Liver (tissue), 9 donors: ENCODE data around the gene CEPT1. TPM values are rescaled to one million over a fixed set of nuclear protein-coding genes. Genes with fewer than 3 reads are reported as not detected.
"Not testable (repeated sequence)": the region's sequence is repeated elsewhere in the genome, so short reads cannot be mapped to it uniquely, and the experiment has no call there.

Source experiments
- DNase-seq: peaks from one replicate; pipeline ENCODE4 v3.0.0-alpha.2; 2017; ENCODE audit warnings: low spot score
- H3K27ac ChIP-seq, 2 donors: one replicate each; pipeline ENCODE4 v1.7.0; 2013; ENCODE audit warnings: inconsistent platforms in 2 of 2, low read length in 2 of 2, control low read depth in 1 of 2, low read depth in 1 of 2, mild to moderate bottlenecking in 1 of 2
- H3K27me3 ChIP-seq, 4 donors: one replicate each; pipeline versions ENCODE4 v1.6.1 to v1.7.0; 2013; ENCODE audit warnings: low read length in 3 of 4, inconsistent platforms in 1 of 4, mild to moderate bottlenecking in 1 of 4, moderate library complexity in 1 of 4; ENCODE audit not compliant: control insufficient read depth in 4 of 4, insufficient read depth in 4 of 4
- H3K36me3 ChIP-seq, 4 donors: one replicate each; pipeline versions ENCODE4 v1.6.1 to v1.7.0; 2013; ENCODE audit warnings: low read length in 3 of 4, mild to moderate bottlenecking in 3 of 4, low read depth in 1 of 4, moderate library complexity in 1 of 4; ENCODE audit not compliant: control insufficient read depth in 4 of 4, insufficient read depth in 3 of 4
- H3K4me1 ChIP-seq, 4 donors: one replicate each; pipeline versions ENCODE4 v1.6.1 to v1.7.0; 2013; ENCODE audit warnings: low read length in 3 of 4, mild to moderate bottlenecking in 3 of 4, moderate library complexity in 1 of 4; ENCODE audit not compliant: control insufficient read depth in 4 of 4, insufficient read depth in 4 of 4
- H3K4me3 ChIP-seq, 3 donors: one replicate each; pipeline versions ENCODE4 v1.6.1 to v1.7.0; 2013; ENCODE audit warnings: low read length in 3 of 3, control low read depth in 1 of 3, low read depth in 1 of 3, mild to moderate bottlenecking in 1 of 3
- H3K9ac ChIP-seq, 2 donors: one replicate each; pipeline ENCODE4 v1.7.0; 2013; ENCODE audit warnings: low read length in 2 of 2, mild to moderate bottlenecking in 2 of 2, moderate library complexity in 2 of 2, control low read depth in 1 of 2, low read depth in 1 of 2
- H3K9me3 ChIP-seq, 4 donors: one replicate each; pipeline versions ENCODE4 v1.6.1 to v1.7.0; 2013; ENCODE audit warnings: low read length in 3 of 4; ENCODE audit not compliant: control insufficient read depth in 4 of 4
- FOXA1 ChIP-seq: IDR thresholded peaks from 2 replicates; pipeline ENCODE4 v1.6.1; 2016; ENCODE audit warnings: antibody characterized with exemption
- GABPA ChIP-seq, 2 donors: IDR thresholded peaks in 1 of 2; conservative IDR thresholded peaks in 1 of 2; 2 replicates each; pipeline ENCODE4 v1.6.1; 2016; ENCODE audit warnings: antibody characterized with exemption in 2 of 2, mild to moderate bottlenecking in 1 of 2, moderate library complexity in 1 of 2
- HNF4A ChIP-seq, 2 donors: conservative IDR thresholded peaks; 2 replicates each; pipeline ENCODE4 v1.6.1; 2016; ENCODE audit warnings: antibody characterized with exemption in 2 of 2, mild to moderate bottlenecking in 2 of 2
- NR2F2 ChIP-seq: IDR thresholded peaks from 2 replicates; pipeline ENCODE4 v1.6.1; 2016; ENCODE audit warnings: antibody characterized with exemption
- RAD21 ChIP-seq, 2 donors: IDR thresholded peaks; 2 replicates each; pipeline ENCODE4 v1.6.1; 2016; ENCODE audit warnings: antibody characterized with exemption in 2 of 2, mild to moderate bottlenecking in 2 of 2
- RXRA ChIP-seq, 2 donors: IDR thresholded peaks; 2 replicates each; pipeline ENCODE4 v1.6.1; 2017 to 2018; ENCODE audit warnings: antibody characterized with exemption in 2 of 2, mild to moderate bottlenecking in 1 of 2
- SP1 ChIP-seq: IDR thresholded peaks from 2 replicates; pipeline ENCODE4 v1.6.1; 2018; ENCODE audit warnings: antibody characterized with exemption, mild to moderate bottlenecking
- TAF1 ChIP-seq: conservative IDR thresholded peaks from 2 replicates; pipeline ENCODE4 v1.6.1; 2016; ENCODE audit warnings: antibody characterized with exemption, mild to moderate bottlenecking
- YY1 ChIP-seq: IDR thresholded peaks from 2 replicates; pipeline ENCODE4 v1.6.1; 2016; ENCODE audit warnings: antibody characterized with exemption, mild to moderate bottlenecking
- WGBS: extraction: QIAGEN DNeasy Blood & Tissue Kit; methylation state at CpG from one replicate; pipeline ENCODE4 v1.1.7; 2013; 5-methylcytosine and 5-hydroxymethylcytosine counted together
- polyA plus RNA-seq, 2 donors: library from polyadenylated mRNA; stranded (reverse) in 1 of 2; unstranded in 1 of 2; fragments of 200-250 nt in 1 of 2; fragments of >200 nt in 1 of 2; fragmentation: Nextera tagmentation in 1 of 2; extraction: Ambion mirVana in 1 of 2; gene quantifications; one replicate each; pipeline versions ENCODE4 v1.2.1 to v1.2.3, GENCODE V29; 2013 to 2015
- total RNA-seq, 2 donors: library from RNA; depleted of rRNA; stranded (reverse); fragments of >200 nt; gene quantifications; one replicate each; pipeline ENCODE4 v1.2.3, GENCODE V29; 2014
- TF ChIP-seq, protein P1 (sequence below): IDR thresholded peaks from 2 replicates; pipeline ENCODE4 v1.6.1; 2016; ENCODE audit warnings: antibody characterized with exemption
- TF ChIP-seq, protein P2 (sequence below): IDR thresholded peaks from 2 replicates; pipeline ENCODE4 v1.6.1; 2016; ENCODE audit warnings: antibody characterized with exemption
- TF ChIP-seq, protein P3 (sequence below): IDR thresholded peaks from 2 replicates; pipeline ENCODE4 v1.6.1; 2016; ENCODE audit warnings: antibody characterized with exemption, mild to moderate bottlenecking
- TF ChIP-seq, protein P4 (sequence below): fragments of 150-350 bp; IDR thresholded peaks from 2 replicates; pipeline ENCODE4 v1.5.1; 2017; ENCODE audit warnings: improper control_type of control experiment, low read depth, low read length; ENCODE audit not compliant: missing input control
- donor health status: healthy.
- donor health status: healthy.
- donor health status: healthy.
- donor health status: healthy.
- donor health status: healthy.

CEPT1 gene
- 10 to 100 TPM; 36.8 to 37.3 TPM for total RNA-seq
- 10 to 100 TPM; 10.0 to 18.5 TPM for polyA plus RNA-seq

DNA sequence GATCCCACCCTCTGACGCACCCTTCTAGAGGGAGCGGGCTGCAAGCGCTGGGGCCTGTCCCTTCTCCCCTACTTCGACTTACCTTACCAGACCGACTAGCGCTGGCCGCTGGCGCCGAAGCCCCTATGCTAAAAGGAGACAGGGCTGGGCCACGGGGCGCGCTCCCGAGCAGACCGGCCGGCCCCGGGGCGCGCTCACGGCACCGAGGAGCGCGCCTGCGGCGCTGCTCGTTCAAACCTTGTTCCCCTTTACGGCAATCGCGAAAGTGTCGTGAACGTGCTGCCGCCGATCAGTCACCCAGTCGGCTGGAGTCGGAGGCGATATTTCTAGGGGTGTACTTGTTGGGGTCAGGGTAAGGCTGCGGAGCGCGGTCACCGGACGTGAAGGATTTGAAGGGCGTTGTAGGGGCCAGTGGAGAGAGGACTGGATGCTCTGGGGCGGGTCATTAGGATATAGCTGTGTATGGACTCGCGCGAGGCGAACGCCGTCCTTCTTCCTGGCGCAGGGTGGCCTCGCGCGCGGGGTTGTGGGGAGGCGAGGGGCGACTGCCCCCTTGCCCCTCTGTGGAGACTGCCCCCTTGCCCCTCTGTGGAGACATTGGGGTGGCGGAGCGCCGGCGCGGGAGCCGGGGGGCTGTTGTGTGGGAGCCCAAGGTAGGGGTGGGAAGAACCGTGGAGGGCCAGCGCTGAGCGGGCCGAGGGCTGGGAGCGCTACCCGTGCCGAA lies at the start of gene CEPT1, which contains the start of gene DRAM2:
CEPT1 (plus strand) TSS at position 268 of the 724 bp plus-strand sequence. CDS start 7,492 bp downstream, outside the sequence.
DRAM2 (minus strand) TSS at position 138 of the 724 bp plus-strand sequence. CDS start 8,539 bp downstream, outside the sequence.
- TF ChIP-seq, protein P1, sequence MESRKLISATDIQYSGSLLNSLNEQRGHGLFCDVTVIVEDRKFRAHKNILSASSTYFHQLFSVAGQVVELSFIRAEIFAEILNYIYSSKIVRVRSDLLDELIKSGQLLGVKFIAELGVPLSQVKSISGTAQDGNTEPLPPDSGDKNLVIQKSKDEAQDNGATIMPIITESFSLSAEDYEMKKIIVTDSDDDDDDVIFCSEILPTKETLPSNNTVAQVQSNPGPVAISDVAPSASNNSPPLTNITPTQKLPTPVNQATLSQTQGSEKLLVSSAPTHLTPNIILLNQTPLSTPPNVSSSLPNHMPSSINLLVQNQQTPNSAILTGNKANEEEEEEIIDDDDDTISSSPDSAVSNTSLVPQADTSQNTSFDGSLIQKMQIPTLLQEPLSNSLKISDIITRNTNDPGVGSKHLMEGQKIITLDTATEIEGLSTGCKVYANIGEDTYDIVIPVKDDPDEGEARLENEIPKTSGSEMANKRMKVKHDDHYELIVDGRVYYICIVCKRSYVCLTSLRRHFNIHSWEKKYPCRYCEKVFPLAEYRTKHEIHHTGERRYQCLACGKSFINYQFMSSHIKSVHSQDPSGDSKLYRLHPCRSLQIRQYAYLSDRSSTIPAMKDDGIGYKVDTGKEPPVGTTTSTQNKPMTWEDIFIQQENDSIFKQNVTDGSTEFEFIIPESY = peak; percentile 62
- TF ChIP-seq RAD21 (IDR thresholded peaks at IDR 0.05) (peak in 1 of 2 donors; percentile 3), NR2F2 (no peak), RXRA (IDR thresholded peaks at IDR 0.05) (peak; percentile 44 to 49), HNF4A (conservative IDR thresholded peaks at IDR 0.05) (peak in 1 of 2 donors; percentile 42), YY1 (peak; percentile 77), TAF1 (peak; percentile 54), SP1 (peak; percentile 7), FOXA1 (peak; percentile 28), GABPA (IDR thresholded peaks at IDR 0.05 in 1 of 2, conservative IDR thresholded peaks at IDR 0.05 in 1 of 2) (peak in 1 of 2 donors; percentile 53)
- TF ChIP-seq, protein P2, sequence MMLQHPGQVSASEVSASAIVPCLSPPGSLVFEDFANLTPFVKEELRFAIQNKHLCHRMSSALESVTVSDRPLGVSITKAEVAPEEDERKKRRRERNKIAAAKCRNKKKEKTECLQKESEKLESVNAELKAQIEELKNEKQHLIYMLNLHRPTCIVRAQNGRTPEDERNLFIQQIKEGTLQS = no peak
- TF ChIP-seq, protein P3, sequence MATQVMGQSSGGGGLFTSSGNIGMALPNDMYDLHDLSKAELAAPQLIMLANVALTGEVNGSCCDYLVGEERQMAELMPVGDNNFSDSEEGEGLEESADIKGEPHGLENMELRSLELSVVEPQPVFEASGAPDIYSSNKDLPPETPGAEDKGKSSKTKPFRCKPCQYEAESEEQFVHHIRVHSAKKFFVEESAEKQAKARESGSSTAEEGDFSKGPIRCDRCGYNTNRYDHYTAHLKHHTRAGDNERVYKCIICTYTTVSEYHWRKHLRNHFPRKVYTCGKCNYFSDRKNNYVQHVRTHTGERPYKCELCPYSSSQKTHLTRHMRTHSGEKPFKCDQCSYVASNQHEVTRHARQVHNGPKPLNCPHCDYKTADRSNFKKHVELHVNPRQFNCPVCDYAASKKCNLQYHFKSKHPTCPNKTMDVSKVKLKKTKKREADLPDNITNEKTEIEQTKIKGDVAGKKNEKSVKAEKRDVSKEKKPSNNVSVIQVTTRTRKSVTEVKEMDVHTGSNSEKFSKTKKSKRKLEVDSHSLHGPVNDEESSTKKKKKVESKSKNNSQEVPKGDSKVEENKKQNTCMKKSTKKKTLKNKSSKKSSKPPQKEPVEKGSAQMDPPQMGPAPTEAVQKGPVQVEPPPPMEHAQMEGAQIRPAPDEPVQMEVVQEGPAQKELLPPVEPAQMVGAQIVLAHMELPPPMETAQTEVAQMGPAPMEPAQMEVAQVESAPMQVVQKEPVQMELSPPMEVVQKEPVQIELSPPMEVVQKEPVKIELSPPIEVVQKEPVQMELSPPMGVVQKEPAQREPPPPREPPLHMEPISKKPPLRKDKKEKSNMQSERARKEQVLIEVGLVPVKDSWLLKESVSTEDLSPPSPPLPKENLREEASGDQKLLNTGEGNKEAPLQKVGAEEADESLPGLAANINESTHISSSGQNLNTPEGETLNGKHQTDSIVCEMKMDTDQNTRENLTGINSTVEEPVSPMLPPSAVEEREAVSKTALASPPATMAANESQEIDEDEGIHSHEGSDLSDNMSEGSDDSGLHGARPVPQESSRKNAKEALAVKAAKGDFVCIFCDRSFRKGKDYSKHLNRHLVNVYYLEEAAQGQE = peak; percentile 53
- TF ChIP-seq, protein P4, sequence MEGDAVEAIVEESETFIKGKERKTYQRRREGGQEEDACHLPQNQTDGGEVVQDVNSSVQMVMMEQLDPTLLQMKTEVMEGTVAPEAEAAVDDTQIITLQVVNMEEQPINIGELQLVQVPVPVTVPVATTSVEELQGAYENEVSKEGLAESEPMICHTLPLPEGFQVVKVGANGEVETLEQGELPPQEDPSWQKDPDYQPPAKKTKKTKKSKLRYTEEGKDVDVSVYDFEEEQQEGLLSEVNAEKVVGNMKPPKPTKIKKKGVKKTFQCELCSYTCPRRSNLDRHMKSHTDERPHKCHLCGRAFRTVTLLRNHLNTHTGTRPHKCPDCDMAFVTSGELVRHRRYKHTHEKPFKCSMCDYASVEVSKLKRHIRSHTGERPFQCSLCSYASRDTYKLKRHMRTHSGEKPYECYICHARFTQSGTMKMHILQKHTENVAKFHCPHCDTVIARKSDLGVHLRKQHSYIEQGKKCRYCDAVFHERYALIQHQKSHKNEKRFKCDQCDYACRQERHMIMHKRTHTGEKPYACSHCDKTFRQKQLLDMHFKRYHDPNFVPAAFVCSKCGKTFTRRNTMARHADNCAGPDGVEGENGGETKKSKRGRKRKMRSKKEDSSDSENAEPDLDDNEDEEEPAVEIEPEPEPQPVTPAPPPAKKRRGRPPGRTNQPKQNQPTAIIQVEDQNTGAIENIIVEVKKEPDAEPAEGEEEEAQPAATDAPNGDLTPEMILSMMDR = no peak
- H3K4me1 ChIP-seq = peaks cover 3 to 47% (median 42%) of the 10 kb centered on the region in 4 donors
- peak within 1 kb of the TSS; percentile 75 to 98 (median 86) for H3K4me3 ChIP-seq
- no peaks in the 10 kb centered on the region for H3K27me3 ChIP-seq
- peaks cover 0 to 1% (median 0%) of the 10 kb centered on the region in 4 donors for H3K36me3 ChIP-seq
- peak within 1 kb of the TSS; percentile 97 for H3K9ac ChIP-seq
- DNase-seq = peak; percentile 95
- H3K9me3 ChIP-seq = no peaks in the 10 kb centered on the region
- H3K27ac ChIP-seq = peak within 1 kb of the TSS; percentile 98 to 99
- WGBS = under 1% methylated on average over 68 of the region's 68 CpGs

DNA sequence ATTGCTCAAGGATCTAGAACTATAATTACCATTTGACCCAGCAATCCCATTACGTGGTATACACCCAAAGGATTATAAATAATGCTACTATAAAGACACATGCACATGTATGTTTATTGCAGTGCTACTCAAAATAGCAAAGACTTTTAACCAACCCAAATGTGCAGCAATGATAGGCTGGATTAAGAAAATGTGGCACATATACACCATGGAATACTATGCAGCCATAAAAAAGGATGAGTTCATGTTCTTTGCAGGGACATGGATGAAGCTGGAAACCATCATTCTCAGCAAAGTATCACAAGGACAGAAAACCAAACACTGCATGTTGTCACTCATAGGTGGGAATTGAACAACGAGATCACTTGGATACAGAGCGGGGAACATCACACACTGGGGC lies 44.6 kb upstream of the CEPT1 start:
- H3K4me3 ChIP-seq, H3K4me1 ChIP-seq, H3K36me3 ChIP-seq, H3K9ac ChIP-seq, H3K9me3 ChIP-seq, DNase-seq, H3K27me3 ChIP-seq, H3K27ac ChIP-seq: not testable (repeated sequence)
- 91% methylated on average over 3 of the region's 3 CpGs for WGBS
